ENCODE results near the gene RPL38. TPM values are rescaled to one million over a fixed set of nuclear protein-coding genes. Genes with fewer than 3 reads are reported as not detected.

Gene RPL38
- total RNA-seq: 100 to 1,000 TPM; 560 to 802 (median 759) TPM
- total RNA-seq (2013): 1,996 TPM

GRCh38 chr17:74203439-74204240, at the start of gene RPL38:
TSS of gene RPL38 (plus strand) at chr17:74203678. CDS start at chr17:74203956, 278 bp downstream.
- ATAC-seq: peak; percentile 89 to 98 (median 94)
- peaks cover 32 to 46% of the 10 kb centered on the region in 2 donors for H3K4me1 Mint-ChIP-seq
- H3K27me3 Mint-ChIP-seq (ENCODE audit: low read depth in 2 of 2): peaks cover 13 to 14% of the 10 kb centered on the region in 2 donors
- no peaks in the 10 kb centered on the region for H3K36me3 Mint-ChIP-seq
- Histone ChIP-seq H3K9me3 (ENCODE audit: control insufficient read depth, insufficient read depth, low read length) (no peaks in the 10 kb centered on the region), H3K27ac (ENCODE audit: low read length) (peak within 1 kb of the TSS; percentile 75), H3K27me3 (ENCODE audit: control insufficient read depth, insufficient read depth, low read length) (peaks cover 4% of the 10 kb centered on the region), H3K4me1 (ENCODE audit: control insufficient read depth, insufficient read depth, low read length) (peaks cover 45% of the 10 kb centered on the region), H3K36me3 (ENCODE audit: control insufficient read depth, insufficient read depth, low read length) (peaks cover 26% of the 10 kb centered on the region), H3K4me3 (ENCODE audit: low read length) (peak within 1 kb of the TSS; percentile 91)
- peak; percentile 93 to 98 for DNase-seq
- H3K27ac Mint-ChIP-seq: peak within 1 kb of the TSS; percentile 90 to 95
- no peaks in the 10 kb centered on the region for H3K9me3 Mint-ChIP-seq
- peak within 1 kb of the TSS; percentile 98 for H3K4me3 Mint-ChIP-seq
- WGBS (ENCODE audit: insufficient coverage): under 1% methylated on average over 53 of the region's 53 CpGs
- intact Hi-C loops (cut with micrococcal nuclease): loop anchor here (2.0 to 5.0 kb wide), 2 partner anchors 253 to 329 kb away; partner anchors contain the start of gene CD300LB
- peak; percentile 88 for TF ChIP-seq CTCF (IDR thresholded peaks at IDR 0.05)

- H3K4me3 ChIP-seq (ENCODE audit: low read length): no peak overlapping the region
- H3K27me3 ChIP-seq (ENCODE audit: control insufficient read depth, insufficient read depth, low read length): no peaks in the 10 kb centered on the region
- intact Hi-C loops (cut with micrococcal nuclease): no loop called here
- no peaks in the 10 kb centered on the region for H3K9me3 ChIP-seq (ENCODE audit: control insufficient read depth, insufficient read depth, low read length)
- DNase-seq (no peak), ATAC-seq (no peak)
- H3K27ac ChIP-seq (ENCODE audit: low read length): no peak overlapping the region
- Mint-ChIP-seq H3K4me3 (no peak overlapping the region), H3K27me3 (ENCODE audit: low read depth in 2 of 2) (peaks cover 9 to 12% of the 10 kb centered on the region in 2 donors), H3K36me3 (no peaks in the 10 kb centered on the region), H3K27ac (no peak overlapping the region), H3K9me3 (no peaks in the 10 kb centered on the region), H3K4me1 (no peaks in the 10 kb centered on the region)
- no peaks in the 10 kb centered on the region for H3K36me3 ChIP-seq (ENCODE audit: control insufficient read depth, insufficient read depth, low read length)
- no peaks in the 10 kb centered on the region for H3K4me1 ChIP-seq (ENCODE audit: control insufficient read depth, insufficient read depth, low read length)
- TF ChIP-seq CTCF (IDR thresholded peaks at IDR 0.05): no peak
- 89% methylated on average over 11 of the region's 11 CpGs for WGBS (ENCODE audit: insufficient coverage)
These were observed 49.6 kb upstream of the RPL38 start for GRCh38 chr17:74153821-74154430.

- no peak overlapping the region for H3K27ac ChIP-seq (ENCODE audit: low read length)
- Mint-ChIP-seq H3K4me3 (no peak overlapping the region), H3K27ac (no peak overlapping the region), H3K9me3 (no peaks in the 10 kb centered on the region), H3K4me1 (no peaks in the 10 kb centered on the region), H3K36me3 (no peaks in the 10 kb centered on the region), H3K27me3 (ENCODE audit: low read depth in 2 of 2) (peaks cover 9 to 15% of the 10 kb centered on the region in 2 donors)
- ATAC-seq (no peak), DNase-seq (no peak)
- H3K4me1 ChIP-seq (ENCODE audit: control insufficient read depth, insufficient read depth, low read length): no peaks in the 10 kb centered on the region
- 87% methylated on average over 6 of the region's 6 CpGs for WGBS (ENCODE audit: insufficient coverage)
- intact Hi-C loops (cut with micrococcal nuclease): no loop called here
- TF ChIP-seq CTCF (IDR thresholded peaks at IDR 0.05): no peak
- no peaks in the 10 kb centered on the region for H3K36me3 ChIP-seq (ENCODE audit: control insufficient read depth, insufficient read depth, low read length)
- H3K9me3 ChIP-seq (ENCODE audit: control insufficient read depth, insufficient read depth, low read length): no peaks in the 10 kb centered on the region
- no peak overlapping the region for H3K4me3 ChIP-seq (ENCODE audit: low read length)
- H3K27me3 ChIP-seq (ENCODE audit: control insufficient read depth, insufficient read depth, low read length): no peaks in the 10 kb centered on the region
These were observed 46.6 kb upstream of the RPL38 start for GRCh38 chr17:74156878-74157277.

Data from natural killer cell (primary cell).